SH-SY5Y (cell line): Measurements from ENCODE around the gene ITPR2.

Experiments used
- GATA2 ChIP-seq: IDR thresholded peaks from 2 replicates; pipeline ENCODE4 v1.6.1; 2011; ENCODE audit warnings: mild to moderate bottlenecking, low read depth, low read length
- GATA3 ChIP-seq: IDR thresholded peaks from 2 replicates; pipeline ENCODE4 v1.6.1; 2011; ENCODE audit warnings: low read depth, mild to moderate bottlenecking, low read length, moderate library complexity

DNA sequence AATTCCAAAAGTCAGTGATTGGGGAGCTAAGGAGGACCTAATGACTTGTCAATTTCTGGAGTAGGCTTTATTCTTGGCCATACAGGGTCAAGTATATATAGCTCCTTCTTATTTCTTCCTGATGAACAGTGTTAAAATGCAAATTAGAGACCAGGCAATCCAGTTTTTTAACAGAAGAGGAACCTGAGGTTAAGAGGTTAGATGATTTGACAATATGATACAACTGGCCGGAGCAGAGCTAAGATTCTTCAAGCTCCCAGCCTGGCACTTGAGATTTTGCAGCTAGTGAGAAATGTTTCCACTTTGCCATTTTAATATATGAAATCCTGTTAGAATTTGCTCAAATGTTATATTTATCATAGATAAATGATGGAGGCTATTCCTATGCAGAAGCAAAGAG, 433.6 kb downstream of the ITPR2 start:
- TF ChIP-seq GATA3 (no peak), GATA2 (no peak)
